Stimulated activated CD4-positive, alpha-beta T cell treated with anti-CD3 and anti-CD28 coated beads, Interleukin-4, amount 100 ng/mL, for 1 hour (primary cell): ENCODE data around the gene TMEM178B.
"Not testable (repeated sequence)": the region's sequence is repeated elsewhere in the genome, so short reads cannot be mapped to it uniquely, and the experiment has no call there.

ENCODE experiments used
- DNase-seq: peaks from one replicate; pipeline ENCODE4 v3.0.0-alpha.2; 2020

The TMEM178B gene

DNA sequence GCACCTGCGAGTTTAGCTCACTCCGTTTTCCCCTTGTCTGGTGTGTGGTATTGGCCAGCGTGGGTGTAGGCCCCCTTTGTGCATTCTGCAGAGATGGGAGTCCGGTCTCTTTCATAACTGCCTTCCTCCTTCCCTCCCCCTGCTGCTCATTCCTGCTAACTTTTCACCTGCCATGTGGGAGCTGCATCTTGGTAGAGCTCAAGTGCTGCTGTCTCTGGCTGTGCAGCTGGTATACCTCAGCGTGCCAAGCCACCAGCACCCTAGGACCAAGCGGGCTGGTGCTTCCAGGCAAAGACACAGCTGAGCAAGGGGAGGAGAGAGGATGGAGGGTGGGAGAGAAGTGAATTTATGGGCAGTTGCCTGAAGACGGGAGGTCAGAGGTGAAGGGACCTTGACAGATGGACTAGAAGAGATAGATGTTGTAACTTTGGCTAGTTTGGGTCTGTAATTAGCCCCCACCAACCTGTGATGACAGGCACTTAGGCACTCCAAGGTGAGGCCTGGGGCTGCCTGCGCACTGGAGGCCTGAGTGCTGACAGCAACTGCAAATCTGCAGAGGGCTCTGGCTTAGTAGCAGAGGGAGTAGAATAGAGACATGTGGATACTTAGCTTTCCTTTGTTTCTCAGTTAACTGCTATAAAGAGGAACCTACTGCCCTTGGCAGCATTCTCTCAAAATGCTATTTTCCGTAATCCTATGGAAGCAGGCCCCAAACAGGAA, 328.6 kb downstream of the TMEM178B start:
- DNase-seq: no peak

DNA sequence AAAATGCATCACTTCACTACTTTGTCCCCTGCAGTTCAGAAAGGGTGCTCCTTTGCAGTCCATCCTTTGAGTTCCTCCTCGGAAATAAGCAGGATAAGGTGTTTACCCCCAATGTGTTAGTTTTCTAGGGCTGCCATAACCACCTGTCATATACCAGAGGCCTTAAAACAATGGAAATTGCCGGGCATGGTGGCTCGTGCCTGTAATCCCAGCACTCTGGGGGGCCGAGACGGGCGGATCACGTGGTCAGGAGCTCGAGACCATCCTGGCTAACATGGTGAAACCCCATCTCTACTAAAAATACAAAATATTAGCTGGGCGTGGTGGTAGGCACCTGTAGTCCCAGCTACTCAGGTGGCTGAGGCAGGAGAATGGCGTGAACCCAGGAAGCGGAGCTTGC, 330.0 kb downstream of the TMEM178B start:
- DNase-seq: not testable (repeated sequence)

DNA sequence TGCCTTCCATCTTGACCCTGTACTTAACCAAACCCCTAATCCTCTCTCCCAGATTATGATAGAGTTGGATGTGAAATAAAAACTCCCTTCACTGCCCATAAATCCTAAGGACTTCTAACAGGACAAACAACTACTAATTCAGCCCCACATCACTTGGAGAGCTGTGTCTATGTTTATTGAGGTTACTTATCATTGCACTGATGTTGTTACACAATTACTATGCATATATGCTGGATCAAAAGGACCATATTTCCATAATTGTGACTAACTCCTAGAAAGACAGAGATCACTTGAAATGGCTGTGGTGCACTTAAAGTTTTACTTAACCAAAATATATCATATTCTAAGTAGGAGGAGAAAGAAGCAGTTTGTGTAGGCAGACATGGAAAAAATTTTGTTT, 332.5 kb downstream of the TMEM178B start:
- no peak for DNase-seq

DNA sequence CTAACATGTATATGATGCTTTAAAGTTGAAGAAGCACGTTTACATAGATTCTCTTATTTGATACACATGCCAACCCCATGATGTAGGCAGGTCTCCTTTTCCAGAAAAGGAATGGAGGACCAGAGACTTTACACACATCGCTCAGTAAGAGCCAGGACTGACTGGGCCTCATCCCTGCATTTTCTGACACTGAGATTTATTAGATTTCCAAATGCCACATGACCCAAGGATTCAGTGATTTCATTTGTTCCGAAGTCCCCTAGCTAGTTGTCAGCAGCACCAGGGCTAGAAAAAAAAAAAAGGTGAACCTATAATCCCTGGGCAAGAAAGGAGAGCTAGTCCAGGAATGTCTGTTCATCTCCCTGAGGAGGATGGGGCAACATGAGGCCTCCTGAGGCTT, 334.0 kb downstream of the TMEM178B start:
- no peak for DNase-seq

DNA sequence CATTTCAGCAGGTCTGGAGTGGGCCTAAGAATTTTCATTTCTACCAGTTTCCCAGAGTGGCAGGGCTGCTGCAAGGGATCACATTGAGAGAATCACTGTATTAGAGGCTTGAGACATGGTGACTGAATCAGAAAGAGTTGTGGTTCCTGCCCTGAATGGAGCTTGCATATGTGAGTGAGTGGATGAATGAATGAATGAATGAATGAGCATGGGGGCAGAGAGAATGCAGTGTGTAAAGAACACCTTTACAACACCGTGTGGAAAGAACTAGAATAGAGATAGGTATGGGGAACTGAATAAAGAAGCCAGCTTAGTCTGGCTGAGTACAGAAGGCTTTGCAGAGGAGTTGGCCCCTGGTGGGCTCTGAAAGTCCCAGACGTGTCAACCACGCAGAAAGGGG, 334.6 kb downstream of the TMEM178B start:
- no peak for DNase-seq

DNA sequence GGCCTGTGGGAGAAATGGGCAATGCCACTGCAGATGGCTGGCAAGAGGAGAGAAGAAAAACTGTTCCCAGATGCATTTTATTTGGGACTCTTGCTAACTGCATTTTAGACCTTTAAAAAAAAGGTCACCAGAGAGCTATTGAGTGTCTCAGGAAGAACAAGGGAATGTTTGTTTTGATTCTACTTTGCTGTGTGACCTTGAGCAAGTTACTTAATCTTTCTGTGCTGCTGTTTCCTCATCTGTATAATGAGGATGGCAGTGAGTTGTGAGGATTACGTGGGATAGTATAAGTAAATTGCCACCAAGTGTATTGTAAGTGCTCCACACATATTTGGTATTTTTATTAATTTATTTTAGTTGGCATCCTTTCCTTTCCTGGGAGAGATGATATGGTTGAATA, 335.4 kb downstream of the TMEM178B start:
- no peak for DNase-seq

DNA sequence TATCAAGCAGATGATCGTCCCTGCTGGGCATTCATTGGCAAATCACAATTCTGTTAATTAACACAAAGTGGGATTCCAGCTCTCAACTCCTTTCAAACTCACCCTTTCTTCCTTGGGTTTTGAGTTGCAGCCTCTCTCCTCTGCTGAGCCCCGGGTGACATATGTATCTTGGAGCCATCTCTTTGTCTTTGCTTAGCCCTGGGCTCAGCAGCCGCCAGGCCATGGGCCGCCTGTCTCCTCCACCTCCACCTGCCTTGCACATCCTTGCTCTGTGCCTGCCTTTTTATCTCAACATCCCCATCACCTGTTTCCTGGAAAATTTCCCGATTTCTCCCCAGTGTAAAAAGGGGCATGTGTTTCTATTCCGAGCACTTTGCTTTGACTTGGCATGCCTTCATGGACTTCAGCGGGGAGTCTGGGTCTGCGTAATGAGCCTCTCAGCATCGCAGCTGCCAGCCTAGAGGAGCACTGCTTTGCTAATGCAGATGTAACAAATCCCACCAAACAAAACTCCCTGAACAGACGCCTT, 336.0 kb downstream of the TMEM178B start:
- no peak for DNase-seq

DNA sequence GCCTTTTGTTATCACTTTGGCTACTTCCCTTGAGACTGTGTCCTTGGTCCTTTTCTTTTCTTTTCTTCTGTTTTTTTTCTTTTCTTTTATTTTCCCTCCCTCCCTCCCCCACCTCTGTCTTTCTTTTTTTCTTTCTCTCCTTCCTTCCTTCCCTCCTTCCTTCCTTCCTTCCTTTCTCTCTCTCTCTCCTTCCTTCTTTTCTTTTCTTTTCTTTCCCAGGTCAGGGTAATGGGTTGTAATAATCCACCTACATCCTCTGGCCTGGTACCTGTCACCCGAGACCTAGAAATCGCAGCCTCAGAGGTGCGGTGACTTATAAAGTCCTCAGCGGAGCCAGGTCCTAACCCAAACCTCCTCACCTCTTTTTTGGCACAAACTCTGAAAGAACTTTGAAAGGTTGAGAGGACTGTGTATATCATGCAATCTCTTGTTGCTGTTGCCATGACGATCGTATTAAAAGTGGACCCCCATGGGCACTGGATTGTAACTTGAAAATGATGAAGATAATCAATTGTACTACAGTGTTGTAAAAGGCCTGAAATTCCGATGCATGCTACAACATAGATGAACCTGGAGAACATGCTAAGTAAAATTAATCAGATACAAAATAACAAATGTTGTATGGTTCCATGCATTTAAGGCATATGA, 336.6 kb downstream of the TMEM178B start:
- DNase-seq: no peak

DNA sequence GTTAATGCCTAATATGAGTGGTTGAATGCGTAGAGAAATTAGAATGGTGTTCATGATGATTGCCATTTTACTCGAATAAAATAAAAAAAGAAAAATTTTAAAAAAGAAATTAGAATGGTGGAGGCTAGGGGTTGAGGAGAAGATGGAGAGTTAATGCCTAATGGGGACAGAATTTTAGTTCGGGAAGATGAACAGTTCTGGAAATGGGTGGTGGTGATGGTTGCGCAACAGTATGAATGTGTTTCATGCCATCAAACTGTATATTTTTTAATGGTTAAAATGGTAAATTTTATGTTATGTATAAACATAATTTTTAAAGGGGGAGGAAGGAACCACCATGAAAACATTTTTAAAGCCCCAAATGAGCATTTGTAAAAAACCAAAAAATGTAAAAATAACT, 337.3 kb downstream of the TMEM178B start:
- DNase-seq: no peak

DNA sequence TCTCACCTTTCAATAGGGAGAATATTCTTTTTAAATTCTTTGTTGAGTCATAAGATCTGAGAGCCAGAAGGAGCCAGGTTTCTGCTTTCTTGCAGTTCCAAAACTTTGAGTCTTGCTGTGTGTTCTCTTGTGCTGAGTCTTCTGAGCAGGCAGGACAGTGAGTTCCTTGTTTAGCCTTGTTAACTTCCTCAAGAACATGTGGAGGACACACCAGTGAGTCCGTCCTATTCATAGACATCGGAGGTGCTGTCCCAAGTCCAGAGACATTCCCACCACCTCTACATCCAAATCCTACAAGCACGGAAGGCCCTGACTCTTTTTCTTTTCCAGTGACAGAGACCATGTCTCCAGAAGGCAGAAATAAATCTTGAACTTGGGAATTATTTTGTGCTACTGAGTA, 342.1 kb downstream of the TMEM178B start:
- no peak for DNase-seq

DNA sequence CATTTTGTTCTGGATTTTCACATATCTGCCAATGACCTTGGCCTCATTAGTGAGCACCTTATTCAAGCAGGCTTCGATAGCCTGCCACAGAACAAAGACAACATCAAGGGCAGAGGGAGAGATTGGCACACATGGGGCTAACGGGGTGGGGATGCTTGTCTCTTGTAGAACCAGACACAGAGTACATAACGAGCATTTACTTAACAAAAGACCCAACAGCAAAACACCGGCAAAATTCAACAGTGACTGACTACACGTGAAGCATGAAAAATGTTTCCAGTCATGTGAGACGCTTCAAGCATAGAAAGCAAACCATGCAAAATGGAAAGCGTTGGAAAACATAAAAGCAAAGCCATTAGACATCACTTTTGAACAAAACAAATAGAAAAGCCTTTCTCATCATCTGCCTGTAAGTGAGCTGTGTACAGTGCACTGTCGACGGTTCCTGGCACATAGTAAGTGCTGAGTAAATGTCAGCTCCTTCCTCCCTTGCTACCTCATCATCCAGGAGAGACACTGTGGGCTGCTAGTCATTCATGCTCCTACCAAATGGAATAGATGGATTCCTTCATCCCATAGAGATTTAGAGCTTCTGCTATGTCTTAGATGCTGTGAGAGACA, 342.9 kb downstream of the TMEM178B start:
- DNase-seq: no peak

DNA sequence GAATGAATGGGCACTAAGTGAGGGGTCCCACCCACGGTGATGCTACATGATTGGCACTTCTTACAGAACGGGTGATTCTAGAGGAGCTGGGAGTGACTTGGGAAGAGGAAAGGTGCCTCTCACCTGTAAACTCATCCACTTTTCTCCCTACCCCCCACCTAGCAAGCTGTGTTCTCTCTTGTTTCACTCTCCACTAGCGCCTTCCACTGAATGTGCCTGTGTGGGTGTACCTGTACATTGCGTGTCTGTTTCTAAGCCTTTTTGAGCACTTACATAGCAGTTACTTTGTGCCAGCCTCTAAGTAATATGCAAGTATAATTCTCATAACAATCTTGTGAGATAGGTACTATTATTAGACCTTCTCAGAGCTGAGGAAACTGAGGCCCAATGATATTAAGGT, 343.6 kb downstream of the TMEM178B start:
- DNase-seq: no peak

DNA sequence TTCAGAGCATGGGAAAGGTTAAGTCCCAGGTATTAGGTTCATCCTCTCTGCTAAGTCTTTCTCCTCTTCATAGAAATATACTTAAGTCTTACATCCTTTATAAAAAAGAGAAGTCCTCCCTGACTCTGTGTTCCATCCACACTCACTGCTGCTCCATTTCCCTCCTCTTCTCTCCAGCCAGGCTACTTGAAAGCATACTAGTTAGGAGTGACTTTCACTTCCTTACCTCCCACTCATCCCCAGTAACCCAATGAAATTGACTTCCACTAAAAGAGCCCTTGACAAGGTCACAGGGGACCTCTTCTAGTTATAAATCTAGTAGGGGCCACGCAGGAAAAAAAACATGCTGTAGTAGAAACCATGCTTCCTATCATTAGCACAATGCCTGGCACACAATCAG, 344.2 kb downstream of the TMEM178B start:
- no peak for DNase-seq

DNA sequence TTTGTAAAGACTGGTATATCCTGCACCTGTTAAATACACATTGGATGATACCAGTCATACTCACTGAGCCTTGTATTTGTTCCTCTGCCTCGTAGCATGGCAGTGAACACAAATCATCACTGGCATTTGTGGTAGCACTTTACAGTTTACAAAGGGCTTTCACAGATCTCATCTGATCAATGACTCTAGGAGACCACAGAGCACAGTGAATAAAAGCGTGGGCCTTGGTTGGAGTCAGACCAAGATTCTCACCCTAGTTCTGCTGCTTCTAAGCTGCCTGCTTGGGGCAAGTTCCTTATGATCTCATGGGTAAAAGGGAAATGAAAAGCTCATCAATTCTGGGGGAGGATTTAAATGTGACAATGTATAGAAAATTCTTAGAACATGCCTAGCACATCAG, 347.4 kb downstream of the TMEM178B start:
- no peak for DNase-seq

DNA sequence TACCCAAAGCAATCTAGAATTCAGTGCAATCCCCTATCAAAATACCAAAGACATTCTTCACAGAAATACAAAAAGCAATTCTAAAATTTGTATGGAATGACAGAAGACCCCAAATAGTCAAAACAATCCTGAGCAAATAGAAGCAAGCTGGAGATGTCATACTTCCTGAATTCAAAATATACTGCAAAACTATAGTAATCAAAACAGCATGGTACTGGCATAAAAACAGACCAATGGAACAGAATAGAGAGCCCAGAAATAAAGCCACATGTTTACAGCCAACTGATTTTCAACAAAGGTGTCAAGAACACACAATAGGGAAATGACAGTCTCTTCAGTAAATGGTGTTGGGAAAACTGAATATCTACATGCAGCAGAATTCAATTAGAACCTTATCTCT, 353.3 kb downstream of the TMEM178B start:
- no peak for DNase-seq

DNA sequence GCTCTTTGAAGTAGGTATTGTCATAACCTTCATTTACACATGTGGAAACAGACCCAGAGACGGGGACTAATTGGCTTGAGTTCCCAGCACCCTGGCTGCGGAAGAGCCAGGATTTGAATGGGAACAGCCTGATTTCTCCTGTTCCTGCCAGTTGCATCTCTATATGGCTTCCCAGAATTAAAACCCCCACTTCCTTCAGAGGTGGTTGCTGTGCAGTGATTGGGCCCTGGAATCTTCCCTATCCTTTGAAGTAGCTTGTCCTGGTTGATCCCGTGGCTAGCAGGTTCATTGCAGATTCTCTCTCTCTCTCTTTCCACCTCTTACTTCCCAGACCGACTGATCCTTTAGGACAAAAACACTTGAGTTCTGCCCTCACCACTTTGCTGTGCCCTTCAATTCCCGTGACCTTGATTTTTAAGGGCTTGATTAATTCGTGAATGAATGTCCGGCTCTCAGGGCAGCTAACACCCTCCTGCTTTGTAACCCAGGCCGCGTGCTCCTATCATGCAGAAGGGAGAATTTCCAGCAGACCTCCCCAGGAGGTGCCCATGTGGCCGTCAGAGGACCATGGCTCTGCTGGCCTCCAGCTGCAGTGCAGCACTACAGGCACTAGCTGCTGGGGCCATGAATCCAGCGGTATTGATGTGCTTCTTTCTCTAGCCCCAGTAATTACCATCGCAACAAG, 356.7 kb downstream of the TMEM178B start:
- no peak for DNase-seq

DNA sequence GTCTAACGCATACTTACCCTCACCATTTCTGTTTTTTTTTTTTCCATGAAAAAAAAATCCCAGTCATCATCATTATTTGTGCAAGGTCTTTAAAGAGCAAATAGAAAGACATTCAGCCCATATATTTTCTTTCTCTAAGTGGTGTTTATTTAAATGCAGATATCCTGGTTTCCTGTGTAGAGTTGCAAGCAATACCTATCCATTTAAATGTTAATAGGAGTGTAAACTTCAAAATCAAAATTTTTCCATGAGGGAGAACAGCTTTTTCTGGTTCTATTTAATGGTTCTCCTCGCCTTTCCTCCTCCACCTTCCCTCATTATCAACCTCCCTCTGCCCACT, 357.2 kb downstream of the TMEM178B start:
- DNase-seq: no peak

DNA sequence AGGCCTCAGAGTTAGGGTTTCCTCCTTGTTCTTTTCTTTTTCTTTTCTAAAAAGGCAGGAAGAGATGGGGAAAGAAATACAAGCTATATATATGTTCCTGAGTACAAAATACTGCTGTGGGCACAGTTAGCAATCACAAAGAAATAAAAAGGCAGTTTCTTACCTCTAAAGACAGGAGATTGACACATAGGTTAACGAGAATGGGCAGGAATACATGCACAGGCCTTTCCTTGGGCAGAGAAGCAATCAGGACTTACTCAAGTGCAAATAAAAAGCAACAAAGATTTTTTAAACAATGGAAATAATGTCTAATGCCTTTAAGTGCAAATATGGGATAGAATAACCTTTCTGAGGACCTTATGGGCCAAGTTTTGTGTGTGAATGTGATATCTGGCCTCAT, 357.8 kb downstream of the TMEM178B start:
- no peak for DNase-seq

DNA sequence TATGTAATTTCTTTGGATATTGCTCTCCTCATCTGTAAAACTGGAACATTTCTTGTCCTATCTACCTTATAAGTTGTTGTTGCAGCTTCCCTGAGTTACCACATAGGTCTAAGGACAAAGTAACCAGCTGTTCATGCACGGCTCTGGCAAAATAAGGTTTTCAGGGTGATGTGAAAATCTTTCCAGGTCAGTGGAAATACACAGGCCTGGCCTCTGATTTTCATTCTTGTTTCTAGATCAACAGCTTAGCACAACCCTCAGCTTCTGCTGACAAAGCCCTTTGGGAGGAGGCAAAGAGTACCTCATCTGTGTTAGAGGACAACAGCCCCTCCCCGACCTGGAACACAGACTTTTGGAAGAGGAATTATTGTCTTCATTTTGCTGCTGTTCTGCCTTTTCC, 359.8 kb downstream of the TMEM178B start:
- DNase-seq: no peak

DNA sequence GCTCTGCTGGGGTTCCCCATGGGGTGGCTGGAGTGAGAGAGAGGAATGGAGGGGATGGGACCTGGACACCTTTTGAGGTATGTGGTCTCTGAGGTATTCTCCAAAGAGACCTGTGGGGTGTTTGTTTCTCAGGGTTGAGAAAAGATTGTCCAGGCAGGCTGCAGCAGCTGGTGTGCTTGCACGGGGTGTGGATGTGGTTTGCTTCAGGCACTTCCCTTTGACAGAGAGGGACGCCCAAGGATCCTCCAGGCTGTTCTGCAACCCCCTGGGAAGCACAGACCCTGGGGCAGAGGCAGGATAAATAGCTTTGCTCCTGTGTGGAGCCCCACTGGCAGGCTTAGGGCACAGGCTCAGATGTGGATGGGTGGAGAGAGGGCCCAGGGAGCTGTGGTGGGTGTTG, 362.3 kb downstream of the TMEM178B start:
- DNase-seq: no peak

DNA sequence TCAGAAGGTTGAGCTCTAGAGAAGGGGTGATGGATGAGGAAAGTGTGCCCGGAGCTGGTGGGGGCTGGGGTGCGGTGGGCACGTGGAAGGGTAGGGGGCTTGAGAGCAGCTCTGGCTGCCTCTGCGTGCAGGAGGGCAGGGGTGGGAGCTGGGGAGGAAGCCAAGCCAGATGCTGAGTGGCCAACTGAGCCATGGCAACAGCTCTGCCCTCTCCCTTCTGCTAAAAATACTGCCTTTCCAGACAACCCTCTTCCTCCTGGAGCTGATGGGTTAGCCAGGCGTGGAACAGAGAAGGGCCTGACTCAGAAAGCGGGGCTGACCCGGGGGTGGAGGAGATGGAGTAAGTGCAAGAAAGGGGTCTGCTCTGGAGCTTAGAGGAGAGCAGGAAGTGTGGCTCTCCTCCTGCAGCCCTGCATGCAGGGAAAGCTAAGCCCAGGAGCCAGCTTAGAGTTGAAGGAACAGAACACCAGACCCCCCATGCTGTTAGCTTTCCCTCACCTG, 362.8 kb downstream of the TMEM178B start:
- no peak for DNase-seq

DNA sequence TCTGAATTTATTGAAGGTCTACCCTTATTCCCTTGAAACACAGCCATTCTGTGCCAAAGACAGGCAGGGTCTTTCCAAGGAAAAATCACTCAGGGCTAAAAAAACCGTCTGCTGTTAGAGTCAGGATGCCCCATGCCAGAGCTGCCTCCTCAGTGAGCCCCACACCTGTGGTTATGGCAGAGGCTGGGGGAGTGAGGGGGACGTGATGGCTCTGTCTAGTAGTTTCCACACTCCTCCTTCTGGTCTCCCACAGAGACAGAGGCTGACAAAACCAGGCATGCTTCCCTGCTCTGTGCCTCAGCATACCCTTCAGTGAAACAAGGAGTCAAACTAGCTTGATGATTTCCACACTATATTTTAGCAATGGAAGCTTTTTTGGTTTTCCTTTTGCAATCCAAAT, 365.3 kb downstream of the TMEM178B start:
- no peak for DNase-seq

DNA sequence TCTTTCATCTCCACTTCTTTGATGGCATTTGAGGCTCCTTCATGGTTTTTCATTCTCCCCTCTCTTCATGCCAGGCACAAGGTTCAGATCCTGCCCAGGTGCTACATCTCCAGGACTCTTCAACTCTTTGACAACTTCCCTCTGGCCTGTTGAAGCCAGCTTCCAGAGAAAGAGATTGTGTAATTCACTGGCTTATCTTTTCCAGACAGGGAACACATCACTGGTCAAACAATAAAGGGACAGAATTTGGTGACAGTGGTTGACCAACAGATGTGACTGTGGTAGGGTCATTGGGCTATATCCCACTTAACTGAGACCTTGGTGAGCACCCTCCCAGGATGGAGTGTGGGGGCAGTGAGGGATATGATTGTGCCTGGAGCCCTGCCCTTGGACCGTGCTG, 365.9 kb downstream of the TMEM178B start:
- DNase-seq: no peak
